22Rv1 (cell line): ENCODE results near the gene ELOVL1.
"Not testable (repeated sequence)": the region's sequence is repeated elsewhere in the genome, so short reads cannot be mapped to it uniquely, and the experiment has no call there.

Source experiments
- ZFX ChIP-seq: fragments of 450-650 bp; IDR thresholded peaks from 2 replicates; pipeline ENCODE4 v1.6.1; 2017; ENCODE audit warnings: antibody characterized with exemption, borderline replicate concordance
- TF ChIP-seq, protein P1 (sequence below): fragments of 450-650 bp; IDR thresholded peaks from 2 replicates; pipeline ENCODE4 v1.5.1; 2017; ENCODE audit warnings: mild to moderate bottlenecking

DNA sequence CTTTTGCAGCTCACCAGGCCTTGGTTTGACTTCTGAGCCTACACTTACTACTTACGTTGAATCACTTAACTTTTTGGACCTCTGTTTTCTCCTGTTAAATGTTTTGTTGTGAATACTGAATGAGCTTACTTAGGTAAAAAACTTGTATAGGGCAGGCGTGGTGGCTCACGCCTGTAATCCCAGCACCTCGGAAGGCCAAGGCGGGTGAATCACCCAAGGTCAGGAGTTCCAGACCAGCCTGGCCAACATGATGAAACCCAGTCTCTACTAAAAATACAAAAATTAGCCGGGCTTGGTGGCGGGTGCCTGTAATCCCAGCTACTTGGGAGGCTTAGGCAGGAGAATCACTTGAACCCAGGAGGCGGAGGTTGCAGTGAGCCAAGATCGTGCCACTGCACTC lies 32.6 kb upstream of the ELOVL1 start:
- TF ChIP-seq, protein P1, sequence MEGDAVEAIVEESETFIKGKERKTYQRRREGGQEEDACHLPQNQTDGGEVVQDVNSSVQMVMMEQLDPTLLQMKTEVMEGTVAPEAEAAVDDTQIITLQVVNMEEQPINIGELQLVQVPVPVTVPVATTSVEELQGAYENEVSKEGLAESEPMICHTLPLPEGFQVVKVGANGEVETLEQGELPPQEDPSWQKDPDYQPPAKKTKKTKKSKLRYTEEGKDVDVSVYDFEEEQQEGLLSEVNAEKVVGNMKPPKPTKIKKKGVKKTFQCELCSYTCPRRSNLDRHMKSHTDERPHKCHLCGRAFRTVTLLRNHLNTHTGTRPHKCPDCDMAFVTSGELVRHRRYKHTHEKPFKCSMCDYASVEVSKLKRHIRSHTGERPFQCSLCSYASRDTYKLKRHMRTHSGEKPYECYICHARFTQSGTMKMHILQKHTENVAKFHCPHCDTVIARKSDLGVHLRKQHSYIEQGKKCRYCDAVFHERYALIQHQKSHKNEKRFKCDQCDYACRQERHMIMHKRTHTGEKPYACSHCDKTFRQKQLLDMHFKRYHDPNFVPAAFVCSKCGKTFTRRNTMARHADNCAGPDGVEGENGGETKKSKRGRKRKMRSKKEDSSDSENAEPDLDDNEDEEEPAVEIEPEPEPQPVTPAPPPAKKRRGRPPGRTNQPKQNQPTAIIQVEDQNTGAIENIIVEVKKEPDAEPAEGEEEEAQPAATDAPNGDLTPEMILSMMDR: not testable (repeated sequence)
- not testable (repeated sequence) for TF ChIP-seq ZFX
